PC-9 (cell line): ENCODE results near the gene COL23A1.

Experiments used
- CTCF ChIP-seq: fragments of 200-600 bp; sonication (generic); conservative IDR thresholded peaks from 2 replicates; pipeline ENCODE4 v1.6.1; 2017; ENCODE audit warnings: mixed run types, antibody characterized with exemption, mild to moderate bottlenecking, moderate library complexity
- EZH2 ChIP-seq: fragments of 200-600 bp; sonication (generic); IDR thresholded peaks from 2 replicates; pipeline ENCODE4 v1.8.0; 2017; ENCODE audit warnings: antibody characterized with exemption, low read depth

GRCh38 chr5:178370102-178370501 lies 220.1 kb downstream of the COL23A1 start:
- TF ChIP-seq CTCF, result no peak
- TF ChIP-seq EZH2, result no peak
